H54 (cell line): ENCODE measurements around the gene KLF1.

ENCODE experiments used
- DNase-seq: peaks from one replicate; pipeline ENCODE4 v3.0.0; 2011; ENCODE audit warnings: low spot score, mixed read lengths; ENCODE audit not compliant: insufficient read length
- FAIRE-seq: peaks from 3 replicates; lab custom pipeline; 2011; peaks lifted over from hg19 to GRCh38; lab: Jason Lieb, UNC
- POLR2A ChIP-seq: IDR thresholded peaks from 2 replicates; pipeline ENCODE4 v1.6.1; 2011; ENCODE audit warnings: low read depth, mild to moderate bottlenecking, low read length

The KLF1 gene

GRCh38 chr19:12884926-12885748 is 1.9 kb downstream of the KLF1 start:
- FAIRE-seq (no peak), DNase-seq (no peak)

GRCh38 chr19:12884627-12884925 is 2.4 kb downstream of the KLF1 start:
- TF ChIP-seq POLR2A: no peak
- no peak for DNase-seq
- FAIRE-seq: no peak

More at GRCh38 chr19:12884926-12885748, 1.9 kb downstream of the KLF1 start:
- no peak for TF ChIP-seq POLR2A

- DNase-seq: no peak
- FAIRE-seq: no peak
- TF ChIP-seq POLR2A: no peak
These were observed 2.8 kb downstream of the KLF1 start for GRCh38 chr19:12884202-12884601.

GRCh38 chr19:12882589-12882988 is 4.4 kb downstream of the KLF1 start:
- FAIRE-seq: no peak
- TF ChIP-seq POLR2A: no peak

GRCh38 chr19:12881172-12881808 is 5.7 kb downstream of the KLF1 start, which contains the start of gene DNASE2:
Gene DNASE2, minus strand, starts transcription at chr19:12881449. Its CDS starts 74 bp downstream, at chr19:12881375.
- TF ChIP-seq POLR2A: peak; percentile 15; the same call in 1 of the 2 replicates
- DNase-seq: peak; percentile 99
- peak; percentile 38 for FAIRE-seq

More at GRCh38 chr19:12882589-12882988, 4.4 kb downstream of the KLF1 start:
- no peak for DNase-seq

GRCh38 chr19:12880551-12881171 is 6.3 kb downstream of the KLF1 start:
- no peak for TF ChIP-seq POLR2A
- FAIRE-seq (no peak), DNase-seq (peak; percentile 52)

GRCh38 chr19:12875086-12875485 is 11.9 kb downstream of the KLF1 start:
- FAIRE-seq (no peak), DNase-seq (no peak)
- TF ChIP-seq POLR2A: no peak

GRCh38 chr19:12873891-12874745 is 12.9 kb downstream of the KLF1 start:
- no peak for TF ChIP-seq POLR2A
- DNase-seq: no peak
- FAIRE-seq: no peak

GRCh38 chr19:12872941-12873890 is 13.8 kb downstream of the KLF1 start:
- TF ChIP-seq POLR2A: no peak
- DNase-seq (peak; percentile 63), FAIRE-seq (no peak)

- TF ChIP-seq POLR2A: no peak
- DNase-seq (no peak), FAIRE-seq (no peak)
These were observed 14.7 kb downstream of the KLF1 start for GRCh38 chr19:12872255-12872654.

GRCh38 chr19:12871681-12872080 is 15.3 kb downstream of the KLF1 start:
- FAIRE-seq: no peak

GRCh38 chr19:12868540-12869112 is 18.4 kb downstream of the KLF1 start:
- TF ChIP-seq POLR2A: no peak
- FAIRE-seq: no peak
- no peak for DNase-seq

More at GRCh38 chr19:12871681-12872080, 15.3 kb downstream of the KLF1 start:
- TF ChIP-seq POLR2A: no peak
- DNase-seq: no peak
